Astrocyte of the spinal cord (primary cell): Measurements from ENCODE around the gene TAS1R2.

Experiments used
- DNase-seq: peaks from one replicate; pipeline ENCODE4 v3.0.0; 2011; ENCODE audit warnings: low read depth, low spot score
- H3K4me3 ChIP-seq: 2 replicates; pipeline ENCODE4 v1.5.1; 2011; ENCODE audit warnings: low read depth, mild to moderate bottlenecking, low read length, moderate library complexity
- in situ Hi-C: cut with HindIII; loops from 2 replicates; pipeline ENCODE4 v1.10.0; 2017; ENCODE audit warnings: low sequenced_read_pairs
- TF ChIP-seq, protein P1 (sequence below): IDR thresholded peaks from 2 replicates; pipeline ENCODE4 v1.5.1; 2012; ENCODE audit warnings: low read depth, mild to moderate bottlenecking, low read length, inconsistent platforms

The TAS1R2 gene

DNA sequence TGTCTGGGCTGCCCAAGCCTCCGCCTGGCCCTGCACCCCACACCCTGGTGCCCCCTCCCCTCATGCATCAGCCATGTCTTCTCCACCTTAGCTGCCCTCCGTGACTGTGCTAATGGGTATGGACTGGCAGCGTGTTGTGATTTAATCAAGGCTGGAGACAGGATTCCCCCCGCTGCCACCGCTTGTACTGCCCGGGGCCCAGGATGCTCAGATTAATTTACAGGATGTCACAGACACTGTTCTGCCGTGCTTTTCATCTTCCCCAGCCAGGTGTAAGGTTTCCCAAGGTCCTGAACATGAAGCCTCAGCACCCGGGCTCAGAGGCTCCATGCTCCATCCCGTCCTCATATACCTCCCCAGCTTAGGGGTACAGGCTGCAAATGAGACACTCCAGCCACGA, 66.3 kb downstream of the TAS1R2 start:
- no peak overlapping the region for H3K4me3 ChIP-seq
- DNase-seq = no peak
- in situ Hi-C loops = no loop called here
- TF ChIP-seq, protein P1, sequence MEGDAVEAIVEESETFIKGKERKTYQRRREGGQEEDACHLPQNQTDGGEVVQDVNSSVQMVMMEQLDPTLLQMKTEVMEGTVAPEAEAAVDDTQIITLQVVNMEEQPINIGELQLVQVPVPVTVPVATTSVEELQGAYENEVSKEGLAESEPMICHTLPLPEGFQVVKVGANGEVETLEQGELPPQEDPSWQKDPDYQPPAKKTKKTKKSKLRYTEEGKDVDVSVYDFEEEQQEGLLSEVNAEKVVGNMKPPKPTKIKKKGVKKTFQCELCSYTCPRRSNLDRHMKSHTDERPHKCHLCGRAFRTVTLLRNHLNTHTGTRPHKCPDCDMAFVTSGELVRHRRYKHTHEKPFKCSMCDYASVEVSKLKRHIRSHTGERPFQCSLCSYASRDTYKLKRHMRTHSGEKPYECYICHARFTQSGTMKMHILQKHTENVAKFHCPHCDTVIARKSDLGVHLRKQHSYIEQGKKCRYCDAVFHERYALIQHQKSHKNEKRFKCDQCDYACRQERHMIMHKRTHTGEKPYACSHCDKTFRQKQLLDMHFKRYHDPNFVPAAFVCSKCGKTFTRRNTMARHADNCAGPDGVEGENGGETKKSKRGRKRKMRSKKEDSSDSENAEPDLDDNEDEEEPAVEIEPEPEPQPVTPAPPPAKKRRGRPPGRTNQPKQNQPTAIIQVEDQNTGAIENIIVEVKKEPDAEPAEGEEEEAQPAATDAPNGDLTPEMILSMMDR = no peak

DNA sequence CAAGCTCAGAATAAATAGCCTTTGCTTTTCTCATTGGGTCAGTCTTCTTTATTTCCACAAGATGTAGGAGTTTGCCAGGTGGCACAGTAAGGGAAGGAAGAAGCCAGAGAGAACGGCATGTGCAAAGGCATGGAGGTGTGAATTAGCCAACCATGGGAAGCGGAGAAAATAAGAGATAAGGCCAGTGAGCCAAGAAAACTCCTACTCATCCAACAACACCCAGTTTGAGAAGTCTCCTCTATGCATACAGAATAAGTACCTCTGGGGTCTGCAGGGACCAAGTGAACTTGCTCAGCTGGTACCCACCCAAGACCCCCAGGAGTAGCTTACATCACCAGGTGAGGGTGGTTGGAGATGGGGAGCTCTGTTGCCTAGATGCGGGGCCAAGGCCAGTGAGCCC, 66.7 kb downstream of the TAS1R2 start:
- no peak for DNase-seq
- TF ChIP-seq, protein P1 = no peak
- in situ Hi-C loops = no loop called here
- no peak overlapping the region for H3K4me3 ChIP-seq
